Breast epithelium (tissue), 3 donors: ENCODE measurements around the gene AP3S2.

ENCODE experiments used
- POLR2A ChIP-seq: fragments of 450-650 bp; IDR thresholded peaks from one replicate; pipeline ENCODE4 v1.6.1; 2016; ENCODE audit warnings: antibody characterized with exemption, mild to moderate bottlenecking, moderate library complexity
- POLR2AphosphoS5 ChIP-seq, 3 donors: sonication (generic); formaldehyde crosslinking; IDR thresholded peaks; one replicate each; pipeline ENCODE4 v1.6.1; 2017; ENCODE audit warnings: antibody characterized with exemption in 3 of 3
- TF ChIP-seq, protein P1 (sequence below), 3 donors: fragments of 450-650 bp; IDR thresholded peaks; one replicate each; pipeline ENCODE4 v1.5.1; 2016 to 2017; ENCODE audit warnings: antibody characterized with exemption in 3 of 3, mild to moderate bottlenecking in 3 of 3, moderate library complexity in 3 of 3

- no peak for TF ChIP-seq POLR2A
- TF ChIP-seq, protein P1, sequence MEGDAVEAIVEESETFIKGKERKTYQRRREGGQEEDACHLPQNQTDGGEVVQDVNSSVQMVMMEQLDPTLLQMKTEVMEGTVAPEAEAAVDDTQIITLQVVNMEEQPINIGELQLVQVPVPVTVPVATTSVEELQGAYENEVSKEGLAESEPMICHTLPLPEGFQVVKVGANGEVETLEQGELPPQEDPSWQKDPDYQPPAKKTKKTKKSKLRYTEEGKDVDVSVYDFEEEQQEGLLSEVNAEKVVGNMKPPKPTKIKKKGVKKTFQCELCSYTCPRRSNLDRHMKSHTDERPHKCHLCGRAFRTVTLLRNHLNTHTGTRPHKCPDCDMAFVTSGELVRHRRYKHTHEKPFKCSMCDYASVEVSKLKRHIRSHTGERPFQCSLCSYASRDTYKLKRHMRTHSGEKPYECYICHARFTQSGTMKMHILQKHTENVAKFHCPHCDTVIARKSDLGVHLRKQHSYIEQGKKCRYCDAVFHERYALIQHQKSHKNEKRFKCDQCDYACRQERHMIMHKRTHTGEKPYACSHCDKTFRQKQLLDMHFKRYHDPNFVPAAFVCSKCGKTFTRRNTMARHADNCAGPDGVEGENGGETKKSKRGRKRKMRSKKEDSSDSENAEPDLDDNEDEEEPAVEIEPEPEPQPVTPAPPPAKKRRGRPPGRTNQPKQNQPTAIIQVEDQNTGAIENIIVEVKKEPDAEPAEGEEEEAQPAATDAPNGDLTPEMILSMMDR (IDR thresholded peaks at IDR 0.05), result no peak
- no peak for TF ChIP-seq POLR2AphosphoS5 (IDR thresholded peaks at IDR 0.05)
Observed at GRCh38 chr15:89795996-89796395, 97.8 kb downstream of the AP3S2 start.
